Tibial artery (tissue), 4 donors: ENCODE results near the gene HHAT.

Source experiments
- DNase-seq, 2 donors: peaks; one replicate each; pipeline ENCODE4 v3.0.0-alpha.2; 2019
- H3K27ac ChIP-seq, 2 donors: fragments of 200-600 bp; sonication (generic) in 1 of 2; 1 replicate in 1 of 2; 2 replicates in 1 of 2; pipeline ENCODE4 v1.5.1; 2018 to 2019; ENCODE audit warnings: mild to moderate bottlenecking in 1 of 2
- H3K27me3 ChIP-seq, 2 donors: fragments of 200-600 bp; sonication (generic) in 1 of 2; one replicate each; pipeline versions ENCODE4 v1.5.1 to v1.6.0; 2016 to 2019
- H3K36me3 ChIP-seq, 3 donors: fragments of 200-600 bp; sonication (generic) in 2 of 3; one replicate each; pipeline ENCODE4 v1.5.1; 2016 to 2019; ENCODE audit warnings: mild to moderate bottlenecking in 2 of 3
- H3K4me1 ChIP-seq, 4 donors: fragments of 200-600 bp; sonication (generic) in 2 of 4; 1 replicate in 3 of 4; 2 replicates in 1 of 4; pipeline ENCODE4 v1.5.1; 2016 to 2019
- H3K4me3 ChIP-seq, 2 donors: fragments of 200-600 bp; sonication (generic) in 1 of 2; 1 replicate in 1 of 2; 2 replicates in 1 of 2; pipeline ENCODE4 v1.5.1; 2018 to 2019; ENCODE audit warnings: mild to moderate bottlenecking in 2 of 2
- H3K9me3 ChIP-seq, 3 donors: fragments of 200-600 bp; sonication (generic) in 1 of 3; one replicate each; pipeline ENCODE4 v1.5.1; 2016 to 2019
- CTCF ChIP-seq, 2 experiments: fragments of 200-600 bp in 1 of 2; fragments of 450-650 bp in 1 of 2; IDR thresholded peaks; one replicate each; pipeline ENCODE4 v1.5.1; 2017 to 2019; ENCODE audit warnings: antibody characterized with exemption in 2 of 2, mild to moderate bottlenecking in 1 of 2, moderate library complexity in 1 of 2
- intact Hi-C: fragments of 100-400 bp; cut with DNase I; formaldehyde crosslinking; loops from one replicate; pipeline ENCODE4 v1.15.0; 2023; ENCODE audit warnings: low total_unique reads

Gene HHAT

GRCh38 chr1:210457568-210457967 lies 128.9 kb downstream of the HHAT start:
- Histone ChIP-seq H3K9me3 (no peaks in the 10 kb centered on the region), H3K4me3 (no peak overlapping the region), H3K27me3 (no peaks in the 10 kb centered on the region), H3K4me1 (no peaks in the 10 kb centered on the region), H3K27ac (no peak overlapping the region), H3K36me3 (no peaks in the 10 kb centered on the region)
- DNase-seq: no peak
- intact Hi-C loops: no loop called here
- TF ChIP-seq CTCF (IDR thresholded peaks at IDR 0.05): no peak

GRCh38 chr1:210464519-210465039 lies 135.9 kb downstream of the HHAT start:
- no peaks in the 10 kb centered on the region for H3K36me3 ChIP-seq
- intact Hi-C loops: no loop called here
- no peaks in the 10 kb centered on the region for H3K27me3 ChIP-seq
- no peak for DNase-seq
- no peaks in the 10 kb centered on the region for H3K9me3 ChIP-seq
- TF ChIP-seq CTCF (IDR thresholded peaks at IDR 0.05): no peak
- no peaks in the 10 kb centered on the region for H3K4me1 ChIP-seq
- no peak overlapping the region for H3K27ac ChIP-seq
- no peak overlapping the region for H3K4me3 ChIP-seq

GRCh38 chr1:210465150-210465549 lies 136.4 kb downstream of the HHAT start:
- no peaks in the 10 kb centered on the region for H3K9me3 ChIP-seq
- H3K36me3 ChIP-seq: no peaks in the 10 kb centered on the region
- H3K4me3 ChIP-seq: no peak overlapping the region
- no peak overlapping the region for H3K27ac ChIP-seq
- no peak for DNase-seq
- no peaks in the 10 kb centered on the region for H3K27me3 ChIP-seq
- intact Hi-C loops: no loop called here
- no peak for TF ChIP-seq CTCF (IDR thresholded peaks at IDR 0.05)
- no peaks in the 10 kb centered on the region for H3K4me1 ChIP-seq

- intact Hi-C loops: no loop called here
- no peaks in the 10 kb centered on the region for H3K27me3 ChIP-seq
- no peaks in the 10 kb centered on the region for H3K4me1 ChIP-seq
- no peak for DNase-seq
- no peak overlapping the region for H3K4me3 ChIP-seq
- H3K9me3 ChIP-seq: no peaks in the 10 kb centered on the region
- no peak for TF ChIP-seq CTCF (IDR thresholded peaks at IDR 0.05)
- no peak overlapping the region for H3K27ac ChIP-seq
- H3K36me3 ChIP-seq: no peaks in the 10 kb centered on the region
These were observed 138.8 kb downstream of the HHAT start for GRCh38 chr1:210467440-210468043.

GRCh38 chr1:210469441-210469840 lies 140.7 kb downstream of the HHAT start:
- no peak overlapping the region for H3K27ac ChIP-seq
- H3K27me3 ChIP-seq: no peaks in the 10 kb centered on the region
- H3K4me3 ChIP-seq: no peak overlapping the region
- no peak for TF ChIP-seq CTCF (IDR thresholded peaks at IDR 0.05)
- no peak for DNase-seq
- no peaks in the 10 kb centered on the region for H3K36me3 ChIP-seq
- H3K4me1 ChIP-seq: no peaks in the 10 kb centered on the region
- H3K9me3 ChIP-seq: no peaks in the 10 kb centered on the region
- intact Hi-C loops: no loop called here

GRCh38 chr1:210475321-210475720 lies 146.6 kb downstream of the HHAT start:
- intact Hi-C loops: no loop called here
- Histone ChIP-seq H3K4me3 (no peak overlapping the region), H3K9me3 (no peaks in the 10 kb centered on the region), H3K4me1 (no peaks in the 10 kb centered on the region), H3K27me3 (no peaks in the 10 kb centered on the region), H3K27ac (no peak overlapping the region), H3K36me3 (no peaks in the 10 kb centered on the region)
- no peak for TF ChIP-seq CTCF (IDR thresholded peaks at IDR 0.05)
- DNase-seq: no peak
